K562 (cell line): Measurements from ENCODE around the gene GCGR. TPM values are rescaled to one million over a fixed set of nuclear protein-coding genes. Genes with fewer than 3 reads are reported as not detected.

Source experiments
- ATF7 ChIP-seq: fragments of 450-650 bp; IDR thresholded peaks from 2 replicates; pipeline ENCODE4 v1.7.1; 2014; ENCODE audit warnings: mild to moderate bottlenecking, moderate library complexity
- BRCA1 ChIP-seq, 2 experiments: fragments of 450-650 bp in 1 of 2; sonication (generic) in 1 of 2; formaldehyde crosslinking in 1 of 2; IDR thresholded peaks; 2 replicates each; pipeline versions ENCODE4 v1.5.0 to v1.6.1; 2017 to 2020; ENCODE audit warnings: mild to moderate bottlenecking in 1 of 2, missing genetic modification reagents in 1 of 2
- BRD9 ChIP-seq: fragments of 450-650 bp; IDR thresholded peaks from 2 replicates; pipeline ENCODE4 v1.6.1; 2018; ENCODE audit warnings: low read depth; ENCODE audit not compliant: partially characterized antibody
- CTBP1 ChIP-seq: fragments of 450-650 bp; IDR thresholded peaks from 2 replicates; pipeline ENCODE4 v1.6.1; 2016; ENCODE audit warnings: borderline replicate concordance
- FOXK1 ChIP-seq: sonication (generic); formaldehyde crosslinking; IDR thresholded peaks from 2 replicates; pipeline ENCODE4 v1.8.0; 2022; ENCODE audit warnings: missing genetic modification reagents, mild to moderate bottlenecking, borderline replicate concordance
- IRF2 ChIP-seq: sonication (generic); formaldehyde crosslinking; IDR thresholded peaks from 2 replicates; pipeline ENCODE4 v1.8.1; 2022; ENCODE audit warnings: mild to moderate bottlenecking, missing genetic modification reagents
- NCOA6 ChIP-seq: fragments of 450-650 bp; IDR thresholded peaks from 2 replicates; pipeline ENCODE4 v1.6.1; 2017; ENCODE audit warnings: mild to moderate bottlenecking
- POLR2A ChIP-seq: fragments of 450-650 bp; conservative IDR thresholded peaks from 2 replicates; pipeline ENCODE4 v1.6.1; 2016
- RNF2 ChIP-seq: sonication (generic); IDR thresholded peaks from 2 replicates; pipeline ENCODE4 v1.6.1; 2016
- SRSF1 ChIP-seq: fragments of 200-400 bp; formaldehyde crosslinking; IDR thresholded peaks from 2 replicates; pipeline ENCODE4 v1.6.1; 2017; ENCODE audit warnings: mild to moderate bottlenecking, low read depth, low read length, moderate library complexity
- TCF7L2 ChIP-seq: fragments of 150-350 bp; IDR thresholded peaks from 2 replicates; pipeline ENCODE4 v1.6.1; 2016; ENCODE audit warnings: low read depth, mild to moderate bottlenecking, low read length, moderate library complexity
- ZNF431 ChIP-seq: sonication (generic); formaldehyde crosslinking; IDR thresholded peaks from 2 replicates; pipeline ENCODE4 v1.8.0; 2022; ENCODE audit warnings: mild to moderate bottlenecking, missing genetic modification reagents
- polyA plus RNA-seq, 8 experiments: library from polyadenylated mRNA; depleted of rRNA in 4 of 8; stranded (reverse) in 5 of 8; unstranded in 3 of 8; fragments of >200 nt; fragmentation: Nextera tagmentation in 2 of 8; fragmentation: Illumina TruSeq in 1 of 8; extraction: Ambion mirVana in 2 of 8; extraction: Trizol in 1 of 8; gene quantifications; 2 replicates each; pipeline versions ENCODE4 v1.2.1 to v1.2.3, GENCODE V29; 2011 to 2014; ENCODE audit warnings: inconsistent platforms in 1 of 8, missing spikeins in 1 of 8
- total RNA-seq, 7 experiments: library from RNA; depleted of rRNA in 6 of 7; stranded (reverse); fragments of >200 nt in 6 of 7; fragmentation: Illumina TruSeq in 2 of 7; extraction: Trizol in 2 of 7; gene quantifications; 2 replicates each; pipeline versions ENCODE4 v1.2.1 to v1.2.3, GENCODE V29; 2011 to 2021; ENCODE audit warnings: low replicate concordance in 1 of 7
- TF ChIP-seq, protein P1 (sequence below): fragments of 450-650 bp; IDR thresholded peaks from 2 replicates; pipeline ENCODE4 v1.6.1; 2016; ENCODE audit warnings: mild to moderate bottlenecking, moderate library complexity
- TF ChIP-seq, protein P2 (sequence below): fragments of 250-450 bp; sonication (Bioruptor Pico); IDR thresholded peaks from 2 replicates; pipeline ENCODE4 v1.8.0; 2021; ENCODE audit warnings: moderate library complexity, mild to moderate bottlenecking, inconsistent platforms
- TF ChIP-seq, protein P3 (sequence below), 2 experiments: IDR thresholded peaks; 2 replicates each; pipeline ENCODE4 v1.6.1; 2011; ENCODE audit warnings: borderline replicate concordance in 1 of 2, control low read depth in 1 of 2, low read depth in 1 of 2, low read length in 1 of 2, mild to moderate bottlenecking in 1 of 2, mixed read lengths in 1 of 2, moderate library complexity in 1 of 2; ENCODE audit not compliant: insufficient read depth in 1 of 2, insufficient read length in 1 of 2, poor library complexity in 1 of 2, severe bottlenecking in 1 of 2; ENCODE audit errors: extremely low read depth in 1 of 2
- TF ChIP-seq, protein P4 (sequence below): sonication (generic); formaldehyde crosslinking; IDR thresholded peaks from 2 replicates; pipeline ENCODE4 v1.9.0; 2022; ENCODE audit warnings: mild to moderate bottlenecking, missing genetic modification reagents

The GCGR gene
- total and polyA plus RNA-seq, 9 of the 15 experiments (the other 6 are each of a cell fraction or from before 2014, with no cell fraction given): not detected

DNA sequence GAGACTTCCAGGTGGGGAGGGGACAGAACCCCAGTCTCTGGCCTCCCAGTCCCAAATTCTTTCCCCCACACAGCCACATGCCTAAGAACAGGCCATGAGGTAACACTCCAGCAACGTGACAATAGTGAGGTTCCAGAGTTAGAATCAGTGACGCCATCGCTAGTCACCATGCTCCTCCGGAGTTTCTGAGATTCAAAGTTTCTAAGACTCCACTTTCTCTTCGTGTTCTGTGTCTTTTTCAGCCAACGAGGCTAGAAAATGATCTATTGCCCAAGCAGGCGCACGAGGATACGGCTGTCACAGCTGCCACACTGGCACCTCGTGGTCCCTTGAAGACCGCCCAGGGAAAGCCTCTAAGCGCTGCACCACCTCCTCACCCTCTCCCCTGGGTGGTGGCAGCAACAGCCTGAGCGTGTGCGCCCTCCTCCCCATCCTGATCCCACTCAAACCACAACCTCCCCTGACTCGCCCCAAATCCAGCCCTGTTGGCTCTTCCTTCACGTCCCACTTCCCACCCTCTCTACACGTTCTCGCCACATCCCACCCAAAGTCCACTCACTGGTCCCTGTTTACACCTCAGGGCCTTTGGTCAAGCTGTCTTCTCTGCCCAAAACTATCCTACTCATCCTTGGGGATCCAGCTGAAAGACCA lies 28.1 kb downstream of the GCGR start (continued):
- TF ChIP-seq, protein P1, sequence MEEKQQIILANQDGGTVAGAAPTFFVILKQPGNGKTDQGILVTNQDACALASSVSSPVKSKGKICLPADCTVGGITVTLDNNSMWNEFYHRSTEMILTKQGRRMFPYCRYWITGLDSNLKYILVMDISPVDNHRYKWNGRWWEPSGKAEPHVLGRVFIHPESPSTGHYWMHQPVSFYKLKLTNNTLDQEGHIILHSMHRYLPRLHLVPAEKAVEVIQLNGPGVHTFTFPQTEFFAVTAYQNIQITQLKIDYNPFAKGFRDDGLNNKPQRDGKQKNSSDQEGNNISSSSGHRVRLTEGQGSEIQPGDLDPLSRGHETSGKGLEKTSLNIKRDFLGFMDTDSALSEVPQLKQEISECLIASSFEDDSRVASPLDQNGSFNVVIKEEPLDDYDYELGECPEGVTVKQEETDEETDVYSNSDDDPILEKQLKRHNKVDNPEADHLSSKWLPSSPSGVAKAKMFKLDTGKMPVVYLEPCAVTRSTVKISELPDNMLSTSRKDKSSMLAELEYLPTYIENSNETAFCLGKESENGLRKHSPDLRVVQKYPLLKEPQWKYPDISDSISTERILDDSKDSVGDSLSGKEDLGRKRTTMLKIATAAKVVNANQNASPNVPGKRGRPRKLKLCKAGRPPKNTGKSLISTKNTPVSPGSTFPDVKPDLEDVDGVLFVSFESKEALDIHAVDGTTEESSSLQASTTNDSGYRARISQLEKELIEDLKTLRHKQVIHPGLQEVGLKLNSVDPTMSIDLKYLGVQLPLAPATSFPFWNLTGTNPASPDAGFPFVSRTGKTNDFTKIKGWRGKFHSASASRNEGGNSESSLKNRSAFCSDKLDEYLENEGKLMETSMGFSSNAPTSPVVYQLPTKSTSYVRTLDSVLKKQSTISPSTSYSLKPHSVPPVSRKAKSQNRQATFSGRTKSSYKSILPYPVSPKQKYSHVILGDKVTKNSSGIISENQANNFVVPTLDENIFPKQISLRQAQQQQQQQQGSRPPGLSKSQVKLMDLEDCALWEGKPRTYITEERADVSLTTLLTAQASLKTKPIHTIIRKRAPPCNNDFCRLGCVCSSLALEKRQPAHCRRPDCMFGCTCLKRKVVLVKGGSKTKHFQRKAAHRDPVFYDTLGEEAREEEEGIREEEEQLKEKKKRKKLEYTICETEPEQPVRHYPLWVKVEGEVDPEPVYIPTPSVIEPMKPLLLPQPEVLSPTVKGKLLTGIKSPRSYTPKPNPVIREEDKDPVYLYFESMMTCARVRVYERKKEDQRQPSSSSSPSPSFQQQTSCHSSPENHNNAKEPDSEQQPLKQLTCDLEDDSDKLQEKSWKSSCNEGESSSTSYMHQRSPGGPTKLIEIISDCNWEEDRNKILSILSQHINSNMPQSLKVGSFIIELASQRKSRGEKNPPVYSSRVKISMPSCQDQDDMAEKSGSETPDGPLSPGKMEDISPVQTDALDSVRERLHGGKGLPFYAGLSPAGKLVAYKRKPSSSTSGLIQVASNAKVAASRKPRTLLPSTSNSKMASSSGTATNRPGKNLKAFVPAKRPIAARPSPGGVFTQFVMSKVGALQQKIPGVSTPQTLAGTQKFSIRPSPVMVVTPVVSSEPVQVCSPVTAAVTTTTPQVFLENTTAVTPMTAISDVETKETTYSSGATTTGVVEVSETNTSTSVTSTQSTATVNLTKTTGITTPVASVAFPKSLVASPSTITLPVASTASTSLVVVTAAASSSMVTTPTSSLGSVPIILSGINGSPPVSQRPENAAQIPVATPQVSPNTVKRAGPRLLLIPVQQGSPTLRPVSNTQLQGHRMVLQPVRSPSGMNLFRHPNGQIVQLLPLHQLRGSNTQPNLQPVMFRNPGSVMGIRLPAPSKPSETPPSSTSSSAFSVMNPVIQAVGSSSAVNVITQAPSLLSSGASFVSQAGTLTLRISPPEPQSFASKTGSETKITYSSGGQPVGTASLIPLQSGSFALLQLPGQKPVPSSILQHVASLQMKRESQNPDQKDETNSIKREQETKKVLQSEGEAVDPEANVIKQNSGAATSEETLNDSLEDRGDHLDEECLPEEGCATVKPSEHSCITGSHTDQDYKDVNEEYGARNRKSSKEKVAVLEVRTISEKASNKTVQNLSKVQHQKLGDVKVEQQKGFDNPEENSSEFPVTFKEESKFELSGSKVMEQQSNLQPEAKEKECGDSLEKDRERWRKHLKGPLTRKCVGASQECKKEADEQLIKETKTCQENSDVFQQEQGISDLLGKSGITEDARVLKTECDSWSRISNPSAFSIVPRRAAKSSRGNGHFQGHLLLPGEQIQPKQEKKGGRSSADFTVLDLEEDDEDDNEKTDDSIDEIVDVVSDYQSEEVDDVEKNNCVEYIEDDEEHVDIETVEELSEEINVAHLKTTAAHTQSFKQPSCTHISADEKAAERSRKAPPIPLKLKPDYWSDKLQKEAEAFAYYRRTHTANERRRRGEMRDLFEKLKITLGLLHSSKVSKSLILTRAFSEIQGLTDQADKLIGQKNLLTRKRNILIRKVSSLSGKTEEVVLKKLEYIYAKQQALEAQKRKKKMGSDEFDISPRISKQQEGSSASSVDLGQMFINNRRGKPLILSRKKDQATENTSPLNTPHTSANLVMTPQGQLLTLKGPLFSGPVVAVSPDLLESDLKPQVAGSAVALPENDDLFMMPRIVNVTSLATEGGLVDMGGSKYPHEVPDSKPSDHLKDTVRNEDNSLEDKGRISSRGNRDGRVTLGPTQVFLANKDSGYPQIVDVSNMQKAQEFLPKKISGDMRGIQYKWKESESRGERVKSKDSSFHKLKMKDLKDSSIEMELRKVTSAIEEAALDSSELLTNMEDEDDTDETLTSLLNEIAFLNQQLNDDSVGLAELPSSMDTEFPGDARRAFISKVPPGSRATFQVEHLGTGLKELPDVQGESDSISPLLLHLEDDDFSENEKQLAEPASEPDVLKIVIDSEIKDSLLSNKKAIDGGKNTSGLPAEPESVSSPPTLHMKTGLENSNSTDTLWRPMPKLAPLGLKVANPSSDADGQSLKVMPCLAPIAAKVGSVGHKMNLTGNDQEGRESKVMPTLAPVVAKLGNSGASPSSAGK: peak; percentile 89
- TF ChIP-seq, protein P2, sequence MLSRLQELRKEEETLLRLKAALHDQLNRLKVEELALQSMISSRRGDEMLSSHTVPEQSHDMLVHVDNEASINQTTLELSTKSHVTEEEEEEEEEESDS (CRISPR knock-in tag): no peak
- TF ChIP-seq POLR2A (no peak; the same call in 1 of the 2 replicates), RNF2 (no peak), IRF2 (CRISPR knock-in tag) (no peak), BRCA1 (IDR thresholded peaks at IDR 0.05) (no peak), BRCA1 (CRISPR knock-in tag; IDR thresholded peaks at IDR 0.05) (no peak), ZNF431 (CRISPR knock-in tag) (no peak), FOXK1 (CRISPR knock-in tag) (peak; percentile 63; the same call in 1 of the 2 replicates), SRSF1 (no peak), TCF7L2 (no peak), NCOA6 (no peak), ATF7 (peak; percentile 53; the same call in 1 of the 2 replicates), BRD9 (no peak), CTBP1 (no peak)
- TF ChIP-seq, protein P3, sequence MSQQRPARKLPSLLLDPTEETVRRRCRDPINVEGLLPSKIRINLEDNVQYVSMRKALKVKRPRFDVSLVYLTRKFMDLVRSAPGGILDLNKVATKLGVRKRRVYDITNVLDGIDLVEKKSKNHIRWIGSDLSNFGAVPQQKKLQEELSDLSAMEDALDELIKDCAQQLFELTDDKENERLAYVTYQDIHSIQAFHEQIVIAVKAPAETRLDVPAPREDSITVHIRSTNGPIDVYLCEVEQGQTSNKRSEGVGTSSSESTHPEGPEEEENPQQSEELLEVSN (IDR thresholded peaks at IDR 0.05; ENCODE audit: borderline replicate concordance in 1 of 2, extremely low read depth in 1 of 2, insufficient read depth in 1 of 2, insufficient read length in 1 of 2, low read depth in 1 of 2, low read length in 1 of 2, poor library complexity in 1 of 2, severe bottlenecking in 1 of 2): peak in 1 of 2 experiments; percentile 24
- TF ChIP-seq, protein P4, sequence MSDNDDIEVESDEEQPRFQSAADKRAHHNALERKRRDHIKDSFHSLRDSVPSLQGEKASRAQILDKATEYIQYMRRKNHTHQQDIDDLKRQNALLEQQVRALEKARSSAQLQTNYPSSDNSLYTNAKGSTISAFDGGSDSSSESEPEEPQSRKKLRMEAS (CRISPR knock-in tag): peak; percentile 47; the same call in 1 of the 2 replicates
